Adrenal gland (tissue), 5 donors: ENCODE results near the gene NHLH1.

Experiments used
- CTCF ChIP-seq, 6 experiments: fragments of 450-650 bp in 4 of 6; fragments of 200-600 bp in 2 of 6; sonication (generic) in 1 of 6; IDR thresholded peaks; 1 replicate in 5 of 6; 2 replicates in 1 of 6; pipeline versions ENCODE4 v1.5.1 to v1.8.0; 2016 to 2021; ENCODE audit warnings: antibody characterized with exemption in 6 of 6, mild to moderate bottlenecking in 2 of 6, moderate library complexity in 1 of 6
- POLR2A ChIP-seq, 2 donors: fragments of 450-650 bp; IDR thresholded peaks; one replicate each; pipeline ENCODE4 v1.6.1; 2017; ENCODE audit warnings: antibody characterized with exemption in 2 of 2, mild to moderate bottlenecking in 2 of 2, moderate library complexity in 1 of 2
- donor health status: DM: no; HTN: no; CAD: no.

GRCh38 chr1:160413716-160414115 lies 46.8 kb downstream of the NHLH1 start:
- no peak for TF ChIP-seq CTCF (IDR thresholded peaks at IDR 0.05)
- no peak for TF ChIP-seq POLR2A (IDR thresholded peaks at IDR 0.05)
